ENCODE measurements around the gene MAP7D2.

MAP7D2 gene

GRCh38 chrX:19966056-19966455, 150.7 kb downstream of the MAP7D2 start:
- DNase-seq (ENCODE audit: low spot score) = no peak

GRCh38 chrX:19964017-19964710, 152.5 kb downstream of the MAP7D2 start:
- no peak for DNase-seq (ENCODE audit: low spot score)

GRCh38 chrX:19960913-19961312, 155.8 kb downstream of the MAP7D2 start:
- no peak for DNase-seq (ENCODE audit: low spot score)

GRCh38 chrX:19958552-19959486, 157.9 kb downstream of the MAP7D2 start:
- DNase-seq (ENCODE audit: low spot score) = no peak

GRCh38 chrX:19956923-19957322, 159.8 kb downstream of the MAP7D2 start:
- peak; percentile 9 for DNase-seq (ENCODE audit: low spot score)
